Skeletal muscle tissue (tissue), 5 donors: ENCODE data around the gene DLX3. TPM values are rescaled to one million over a fixed set of nuclear protein-coding genes. Genes with fewer than 3 reads are reported as not detected.

Experiments
- H3K27ac ChIP-seq: one replicate; pipeline ENCODE4 v1.7.0; 2013; ENCODE audit warnings: mild to moderate bottlenecking, low read depth, low read length, inconsistent platforms
- H3K27me3 ChIP-seq, 3 donors: one replicate each; pipeline ENCODE4 v1.7.0; 2013; ENCODE audit warnings: low read length in 3 of 3; ENCODE audit not compliant: control insufficient read depth in 3 of 3, insufficient read depth in 3 of 3
- H3K36me3 ChIP-seq, 3 donors: one replicate each; pipeline ENCODE4 v1.7.0; 2013; ENCODE audit warnings: low read length in 3 of 3; ENCODE audit not compliant: control insufficient read depth in 3 of 3, insufficient read depth in 3 of 3
- H3K4me1 ChIP-seq, 3 donors: one replicate each; pipeline ENCODE4 v1.7.0; 2013; ENCODE audit warnings: low read length in 3 of 3, mild to moderate bottlenecking in 3 of 3; ENCODE audit not compliant: control insufficient read depth in 3 of 3, insufficient read depth in 3 of 3
- H3K4me3 ChIP-seq, 3 donors: one replicate each; pipeline ENCODE4 v1.7.0; 2013; ENCODE audit warnings: low read length in 3 of 3
- H3K9ac ChIP-seq, 3 donors: one replicate each; pipeline ENCODE4 v1.7.0; 2013; ENCODE audit warnings: low read length in 3 of 3, mild to moderate bottlenecking in 3 of 3, moderate library complexity in 2 of 3, low read depth in 1 of 3
- H3K9me3 ChIP-seq, 3 donors: one replicate each; pipeline ENCODE4 v1.7.0; 2013; ENCODE audit warnings: low read length in 3 of 3; ENCODE audit not compliant: control insufficient read depth in 3 of 3
- small RNA-seq: library from RNA; depleted of rRNA; stranded (forward); fragments of <200 nt; gene quantifications from one replicate; pipeline ENCODE3, GENCODE V24; 2014
- total RNA-seq: library from RNA; depleted of rRNA; stranded (reverse); fragments of >200 nt; gene quantifications from one replicate; pipeline ENCODE4 v1.2.3, GENCODE V29; 2014
- donor health status: Osteomylitis.

Gene DLX3
- total RNA-seq, 1 donor from 2014 or later, result not detected

DNA sequence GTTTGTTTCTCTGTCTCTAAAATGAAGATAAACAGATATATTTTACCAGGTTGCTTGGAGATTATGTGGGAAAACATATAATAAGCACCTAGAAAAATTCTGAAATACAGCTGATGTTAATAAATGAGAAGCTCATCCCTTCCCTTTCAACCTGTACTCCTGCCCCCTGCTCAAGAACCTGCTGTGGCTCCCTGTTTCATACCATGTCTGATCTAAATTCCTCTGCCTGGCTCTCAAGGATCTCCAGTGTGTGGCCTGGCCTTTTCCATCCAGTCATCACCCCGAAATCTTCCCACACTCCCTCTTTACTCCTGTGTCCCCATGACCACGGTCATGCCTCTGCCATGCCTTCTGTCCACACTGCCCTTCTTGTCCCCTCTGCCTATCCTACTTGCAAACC lies 45.4 kb downstream of the DLX3 start:
- Histone ChIP-seq H3K9ac (no peak overlapping the region), H3K4me1 (no peaks in the 10 kb centered on the region), H3K4me3 (no peak overlapping the region), H3K27ac (no peak overlapping the region), H3K27me3 (peaks cover 44 to 77% (median 67%) of the 10 kb centered on the region in 3 donors), H3K36me3 (no peaks in the 10 kb centered on the region), H3K9me3 (no peaks in the 10 kb centered on the region)

DNA sequence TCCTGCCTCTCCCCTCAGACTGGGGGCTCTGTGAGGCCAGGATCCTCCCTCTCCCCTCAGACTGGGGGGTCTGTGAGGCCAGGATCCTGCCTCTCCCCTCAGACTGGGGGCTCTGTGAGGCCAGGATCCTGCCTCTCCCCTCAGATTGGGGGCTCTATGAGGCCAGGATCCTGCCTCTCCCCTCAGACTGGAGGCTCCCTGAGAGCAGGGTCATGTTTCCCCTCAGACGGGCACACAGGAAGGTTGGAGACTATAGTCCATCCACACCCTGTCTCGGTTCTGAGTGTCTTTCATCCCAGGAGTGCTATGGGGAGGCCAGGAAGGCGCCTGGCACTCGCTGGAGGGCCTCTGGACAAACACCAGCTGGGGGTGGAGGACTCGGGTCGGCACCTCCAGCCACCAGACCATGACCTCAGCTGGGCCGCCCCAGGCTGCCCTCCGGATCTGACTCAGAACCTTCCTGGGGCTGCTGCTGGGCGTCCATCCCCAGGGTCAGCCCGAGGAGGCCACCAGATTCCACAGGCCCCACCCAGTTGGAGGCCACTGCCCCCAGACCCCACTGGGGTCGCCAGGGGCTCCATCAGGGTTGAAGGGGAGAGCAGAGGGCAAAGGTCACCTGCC lies 48.0 kb downstream of the DLX3 start:
- Histone ChIP-seq H3K9me3 (no peaks in the 10 kb centered on the region), H3K4me3 (no peak overlapping the region), H3K27ac (no peak overlapping the region), H3K36me3 (no peaks in the 10 kb centered on the region), H3K9ac (no peak overlapping the region), H3K4me1 (no peaks in the 10 kb centered on the region), H3K27me3 (peaks cover 53 to 77% (median 73%) of the 10 kb centered on the region in 3 donors)

GRCh38 chr17:49946208-49946607 lies 48.8 kb downstream of the DLX3 start:
- H3K27ac ChIP-seq, result no peak overlapping the region
- no peaks in the 10 kb centered on the region for H3K9me3 ChIP-seq
- no peaks in the 10 kb centered on the region for H3K4me1 ChIP-seq
- no peak overlapping the region for H3K9ac ChIP-seq
- no peaks in the 10 kb centered on the region for H3K36me3 ChIP-seq
- peaks cover 52 to 72% (median 72%) of the 10 kb centered on the region in 3 donors for H3K27me3 ChIP-seq
- no peak overlapping the region for H3K4me3 ChIP-seq

GRCh38 chr17:49944273-49944870 lies 50.7 kb downstream of the DLX3 start:
- Histone ChIP-seq H3K4me3 (no peak overlapping the region), H3K9ac (peak overlapping the region in 1 of 3 donors; percentile 25), H3K9me3 (no peaks in the 10 kb centered on the region), H3K27ac (no peak overlapping the region), H3K4me1 (no peaks in the 10 kb centered on the region), H3K36me3 (no peaks in the 10 kb centered on the region), H3K27me3 (peaks cover 49 to 72% (median 59%) of the 10 kb centered on the region in 3 donors)

DNA sequence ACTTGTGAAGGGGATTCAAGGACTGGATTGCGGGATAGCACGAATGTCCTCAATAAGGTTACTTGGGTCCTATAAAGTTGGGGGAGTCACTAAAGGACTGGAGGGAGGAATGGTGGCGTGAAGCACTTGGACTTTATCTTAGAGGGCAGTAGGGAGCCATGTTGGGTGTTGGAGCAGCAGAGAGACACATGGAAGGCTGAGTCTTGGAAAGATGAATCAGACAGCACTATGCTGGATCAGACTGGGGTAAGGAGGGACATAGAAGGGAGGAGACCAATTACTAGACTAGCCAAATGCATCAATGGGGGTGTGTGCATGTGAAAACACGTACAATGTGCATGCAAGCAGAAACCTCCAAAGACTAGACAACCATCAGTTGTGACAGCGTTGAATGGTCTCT lies 52.1 kb downstream of the DLX3 start:
- Histone ChIP-seq H3K9ac (no peak overlapping the region), H3K27ac (no peak overlapping the region), H3K4me1 (no peaks in the 10 kb centered on the region), H3K27me3 (peaks cover 49 to 64% (median 57%) of the 10 kb centered on the region in 3 donors), H3K4me3 (no peak overlapping the region), H3K36me3 (no peaks in the 10 kb centered on the region), H3K9me3 (no peaks in the 10 kb centered on the region)

DNA sequence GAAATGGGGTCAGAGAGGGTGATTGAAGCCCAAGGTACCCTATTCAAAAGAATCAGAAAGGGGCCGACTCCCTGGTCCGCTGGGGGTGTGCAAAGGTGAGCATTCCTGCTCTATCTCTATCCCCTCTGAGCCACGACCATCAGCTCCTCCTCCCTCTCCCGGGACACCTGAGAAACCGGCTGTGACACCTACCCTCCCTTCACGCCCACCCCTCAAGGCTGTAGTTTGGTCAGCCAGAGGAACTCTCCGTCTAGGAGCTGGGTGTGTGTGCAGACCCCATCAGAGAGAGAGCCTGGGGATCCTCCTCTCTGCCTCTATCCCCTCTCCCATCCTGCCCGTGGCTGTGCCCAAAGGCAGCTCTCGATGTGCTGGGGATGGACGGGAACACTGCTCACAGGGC lies 53.6 kb downstream of the DLX3 start:
- Histone ChIP-seq H3K9ac (no peak overlapping the region), H3K4me3 (no peak overlapping the region), H3K27ac (no peak overlapping the region), H3K36me3 (no peaks in the 10 kb centered on the region), H3K9me3 (no peaks in the 10 kb centered on the region), H3K27me3 (peaks cover 45 to 56% (median 48%) of the 10 kb centered on the region in 3 donors), H3K4me1 (no peaks in the 10 kb centered on the region)

Small RNA genes lying within 50 kb of the gene (small RNA-seq; reads per million reads assigned to genes)
- gene RNU6-1313P, result not detected

Other genes starting within 250 kb of the DLX3 start
- 5.2 TPM for gene FAM117A, start 231.1 kb downstream of the DLX3 start, total RNA-seq
- 23.5 TPM for gene KAT7, start 206.5 kb downstream of the DLX3 start, total RNA-seq
- gene TAC4, start 147.2 kb downstream of the DLX3 start, total RNA-seq, result 2.1 TPM
- not detected for gene DLX4, start 26.0 kb downstream of the DLX3 start, total RNA-seq
- gene ITGA3, start 60.9 kb upstream of the DLX3 start, total RNA-seq, result 27.7 TPM
- gene PDK2, start 100.1 kb upstream of the DLX3 start, total RNA-seq, result 18.8 TPM
- 1.0 TPM for gene SAMD14, start 134.9 kb upstream of the DLX3 start, total RNA-seq
- gene PPP1R9B, start 155.5 kb upstream of the DLX3 start, total RNA-seq, result 19.3 TPM
- gene SGCA, start 170.8 kb upstream of the DLX3 start, total RNA-seq, result 158 TPM
- 3,450 TPM for gene COL1A1, start 206.4 kb upstream of the DLX3 start, total RNA-seq